Measurements from ENCODE around the gene STARD10.

STARD10 gene

GRCh38 chr11:72766152-72766902, 27.5 kb downstream of the STARD10 start:
- Histone ChIP-seq H3K4me3 (ENCODE audit: severe bottlenecking) (no peak overlapping the region), H3K27ac (ENCODE audit: poor library complexity, severe bottlenecking) (no peak overlapping the region), H3K36me3 (ENCODE audit: low read depth) (no peaks in the 10 kb centered on the region), H3K27me3 (ENCODE audit: insufficient read depth, poor library complexity, severe bottlenecking) (no peaks in the 10 kb centered on the region), H3K9me3 (ENCODE audit: severe bottlenecking) (no peaks in the 10 kb centered on the region), H3K4me1 (ENCODE audit: insufficient read depth, poor library complexity, severe bottlenecking) (no peaks in the 10 kb centered on the region)
- no peak for TF ChIP-seq CTCF (IDR thresholded peaks at IDR 0.05; ENCODE audit: poor library complexity, severe bottlenecking)
- DNase-seq (ENCODE audit: low spot score) (no peak), ATAC-seq (ENCODE audit: low read depth) (no peak)

GRCh38 chr11:72764503-72764902, 29.3 kb downstream of the STARD10 start:
- H3K27me3 ChIP-seq (ENCODE audit: insufficient read depth, poor library complexity, severe bottlenecking), result no peaks in the 10 kb centered on the region
- no peaks in the 10 kb centered on the region for H3K36me3 ChIP-seq (ENCODE audit: low read depth)
- DNase-seq (ENCODE audit: low spot score) (no peak), ATAC-seq (ENCODE audit: low read depth) (no peak)
- no peak overlapping the region for H3K27ac ChIP-seq (ENCODE audit: poor library complexity, severe bottlenecking)
- H3K9me3 ChIP-seq (ENCODE audit: severe bottlenecking), result no peaks in the 10 kb centered on the region
- no peak for TF ChIP-seq CTCF (IDR thresholded peaks at IDR 0.05; ENCODE audit: poor library complexity, severe bottlenecking)
- no peaks in the 10 kb centered on the region for H3K4me1 ChIP-seq (ENCODE audit: insufficient read depth, poor library complexity, severe bottlenecking)
- H3K4me3 ChIP-seq (ENCODE audit: severe bottlenecking), result no peak overlapping the region

- DNase-seq (ENCODE audit: low spot score) (no peak), ATAC-seq (ENCODE audit: low read depth) (no peak)
- H3K27me3 ChIP-seq (ENCODE audit: insufficient read depth, poor library complexity, severe bottlenecking), result no peaks in the 10 kb centered on the region
- no peaks in the 10 kb centered on the region for H3K9me3 ChIP-seq (ENCODE audit: severe bottlenecking)
- H3K36me3 ChIP-seq (ENCODE audit: low read depth), result no peaks in the 10 kb centered on the region
- H3K4me3 ChIP-seq (ENCODE audit: severe bottlenecking), result no peak overlapping the region
- H3K4me1 ChIP-seq (ENCODE audit: insufficient read depth, poor library complexity, severe bottlenecking), result no peaks in the 10 kb centered on the region
- H3K27ac ChIP-seq (ENCODE audit: poor library complexity, severe bottlenecking), result no peak overlapping the region
- no peak for TF ChIP-seq CTCF (IDR thresholded peaks at IDR 0.05; ENCODE audit: poor library complexity, severe bottlenecking)
Observed at GRCh38 chr11:72763823-72764222, 30.0 kb downstream of the STARD10 start.

- no peak for ATAC-seq (ENCODE audit: low read depth)
- H3K9me3 ChIP-seq (ENCODE audit: severe bottlenecking), result no peaks in the 10 kb centered on the region
- H3K27ac ChIP-seq (ENCODE audit: poor library complexity, severe bottlenecking), result no peak overlapping the region
- no peaks in the 10 kb centered on the region for H3K4me1 ChIP-seq (ENCODE audit: insufficient read depth, poor library complexity, severe bottlenecking)
- TF ChIP-seq CTCF (IDR thresholded peaks at IDR 0.05; ENCODE audit: poor library complexity, severe bottlenecking), result no peak
- no peak overlapping the region for H3K4me3 ChIP-seq (ENCODE audit: severe bottlenecking)
- no peaks in the 10 kb centered on the region for H3K36me3 ChIP-seq (ENCODE audit: low read depth)
- no peak for DNase-seq (ENCODE audit: low spot score)
- H3K27me3 ChIP-seq (ENCODE audit: insufficient read depth, poor library complexity, severe bottlenecking), result no peaks in the 10 kb centered on the region
Observed at GRCh38 chr11:72762641-72763304, 31.1 kb downstream of the STARD10 start.
